Brain microvascular endothelial cell (primary cell): Measurements from ENCODE around the gene ARHGAP26.

Experiments used
- DNase-seq: peaks from one replicate; pipeline ENCODE4 v3.0.0-alpha.2; 2020
- H3K27ac ChIP-seq: fragments of 250-450 bp; sonication (Bioruptor Pico); 2 replicates; pipeline ENCODE4 v1.5.1; 2020; ENCODE audit warnings: mild to moderate bottlenecking, moderate library complexity
- H3K27me3 ChIP-seq: fragments of 250-450 bp; sonication (Bioruptor Pico); replicated peaks from 2 replicates; pipeline ENCODE4 v1.5.1; 2020; ENCODE audit warnings: mild to moderate bottlenecking
- H3K36me3 ChIP-seq: fragments of 250-450 bp; sonication (Bioruptor Pico); replicated peaks from 2 replicates; pipeline ENCODE4 v1.5.1; 2020; ENCODE audit warnings: mild to moderate bottlenecking
- H3K4me3 ChIP-seq: 2 replicates; pipeline ENCODE4 v1.5.1; 2011; ENCODE audit warnings: low read depth, mild to moderate bottlenecking, control low read depth, low read length, moderate library complexity
- in situ Hi-C: cut with HindIII; loops from 2 replicates; pipeline ENCODE4 v1.10.0; 2017; ENCODE audit warnings: low sequenced_read_pairs, low pct_ligation_motif_present
- TF ChIP-seq, protein P1 (sequence below): IDR thresholded peaks from 2 replicates; pipeline ENCODE4 v1.5.1; 2011; ENCODE audit warnings: low read depth, mild to moderate bottlenecking, moderate library complexity, low read length, control low read depth, inconsistent platforms; ENCODE audit errors: missing control alignments

ARHGAP26 gene

DNA sequence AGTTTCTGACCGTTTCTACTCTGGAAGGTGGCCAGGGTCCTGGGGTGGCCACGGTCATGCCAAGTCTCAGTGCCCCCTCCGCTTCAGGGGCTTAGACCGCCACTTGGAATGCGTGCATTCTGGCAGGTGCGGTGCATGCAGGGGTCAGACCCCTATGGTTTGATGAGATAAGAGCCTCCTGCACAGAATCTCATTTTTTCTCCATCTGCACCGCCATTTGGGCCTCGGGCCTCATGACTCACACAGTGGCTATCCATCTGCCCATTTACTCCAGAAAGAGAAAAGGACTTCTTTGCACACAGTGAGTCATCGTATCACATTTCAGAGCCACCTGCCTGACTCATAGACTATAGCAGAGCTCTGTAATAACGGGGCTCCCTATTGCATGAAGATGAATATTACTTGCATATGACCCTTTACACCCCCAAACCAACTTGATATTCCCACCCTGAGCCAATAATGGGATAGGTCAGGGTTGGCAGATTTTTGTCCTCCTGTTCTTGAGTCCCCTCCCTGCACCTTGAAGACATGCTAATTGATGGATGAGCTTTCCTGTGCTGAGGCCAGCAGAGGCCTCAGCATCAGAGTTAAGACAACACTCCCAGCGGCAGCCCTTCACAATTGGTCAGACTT is 475.9 kb downstream of the ARHGAP26 start:
- Histone ChIP-seq H3K36me3 (no peaks in the 10 kb centered on the region), H3K27ac (peak overlapping the region; percentile 94), H3K27me3 (no peaks in the 10 kb centered on the region), H3K4me3 (no peak overlapping the region)
- TF ChIP-seq, protein P1, sequence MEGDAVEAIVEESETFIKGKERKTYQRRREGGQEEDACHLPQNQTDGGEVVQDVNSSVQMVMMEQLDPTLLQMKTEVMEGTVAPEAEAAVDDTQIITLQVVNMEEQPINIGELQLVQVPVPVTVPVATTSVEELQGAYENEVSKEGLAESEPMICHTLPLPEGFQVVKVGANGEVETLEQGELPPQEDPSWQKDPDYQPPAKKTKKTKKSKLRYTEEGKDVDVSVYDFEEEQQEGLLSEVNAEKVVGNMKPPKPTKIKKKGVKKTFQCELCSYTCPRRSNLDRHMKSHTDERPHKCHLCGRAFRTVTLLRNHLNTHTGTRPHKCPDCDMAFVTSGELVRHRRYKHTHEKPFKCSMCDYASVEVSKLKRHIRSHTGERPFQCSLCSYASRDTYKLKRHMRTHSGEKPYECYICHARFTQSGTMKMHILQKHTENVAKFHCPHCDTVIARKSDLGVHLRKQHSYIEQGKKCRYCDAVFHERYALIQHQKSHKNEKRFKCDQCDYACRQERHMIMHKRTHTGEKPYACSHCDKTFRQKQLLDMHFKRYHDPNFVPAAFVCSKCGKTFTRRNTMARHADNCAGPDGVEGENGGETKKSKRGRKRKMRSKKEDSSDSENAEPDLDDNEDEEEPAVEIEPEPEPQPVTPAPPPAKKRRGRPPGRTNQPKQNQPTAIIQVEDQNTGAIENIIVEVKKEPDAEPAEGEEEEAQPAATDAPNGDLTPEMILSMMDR = no peak
- in situ Hi-C loops = no loop called here
- peak; percentile 96 for DNase-seq

DNA sequence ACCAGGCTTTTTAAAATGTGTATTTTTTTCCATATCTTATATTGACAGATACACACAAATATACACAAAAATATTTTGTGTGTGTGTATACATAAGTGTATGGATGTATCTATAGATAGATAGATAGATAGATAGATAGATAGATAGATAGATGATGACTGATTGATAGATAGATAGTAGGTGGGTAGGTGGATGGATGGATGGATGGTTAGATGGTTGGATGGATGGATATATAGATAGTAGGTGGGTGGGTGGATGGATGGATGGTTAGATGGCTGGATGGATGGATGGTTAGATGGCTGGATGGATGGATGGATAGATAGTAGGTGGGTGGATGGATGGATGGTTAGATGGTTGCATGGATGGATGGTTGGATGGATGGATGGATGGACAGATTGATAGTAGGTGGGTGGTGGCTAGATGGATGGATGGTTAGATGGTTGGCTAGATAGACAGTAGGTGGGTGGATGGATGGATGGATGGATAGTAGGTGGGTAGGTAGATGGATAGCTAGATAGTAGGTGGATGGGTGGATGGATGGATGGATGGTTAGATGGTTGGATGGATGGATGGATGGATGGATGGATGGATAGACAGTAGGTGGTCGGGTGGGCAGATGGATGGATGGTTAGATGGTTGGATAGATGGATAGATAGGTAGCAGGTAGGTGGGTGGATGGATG is 477.1 kb downstream of the ARHGAP26 start:
- in situ Hi-C loops = no loop called here
- TF ChIP-seq, protein P1 = no peak

DNA sequence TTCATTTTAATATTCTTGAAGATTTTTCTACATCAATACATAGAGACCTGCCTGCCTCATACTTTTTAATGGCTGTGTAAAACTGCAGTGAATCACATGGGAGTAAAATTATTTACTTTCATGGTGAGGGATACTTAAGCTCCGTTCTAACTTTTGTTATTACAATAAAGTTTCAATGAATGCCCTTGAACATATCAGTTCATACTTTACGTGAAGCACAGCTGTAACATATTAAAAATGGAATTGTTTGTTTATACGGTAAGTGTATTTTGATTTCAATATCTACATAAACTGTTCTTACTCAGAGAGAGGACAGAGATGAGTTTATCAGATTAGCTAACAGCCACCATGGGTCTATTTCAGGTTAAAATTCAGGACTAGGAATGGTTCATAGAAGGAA is 478.2 kb downstream of the ARHGAP26 start:
- H3K27me3 ChIP-seq = no peaks in the 10 kb centered on the region
- in situ Hi-C loops = no loop called here

More for the DNA sequence above, 477.1 kb downstream of the ARHGAP26 start:
- Histone ChIP-seq H3K27ac (no peak overlapping the region), H3K4me3 (no peak overlapping the region), H3K27me3 (no peaks in the 10 kb centered on the region), H3K36me3 (no peaks in the 10 kb centered on the region)
- DNase-seq = no peak

DNA sequence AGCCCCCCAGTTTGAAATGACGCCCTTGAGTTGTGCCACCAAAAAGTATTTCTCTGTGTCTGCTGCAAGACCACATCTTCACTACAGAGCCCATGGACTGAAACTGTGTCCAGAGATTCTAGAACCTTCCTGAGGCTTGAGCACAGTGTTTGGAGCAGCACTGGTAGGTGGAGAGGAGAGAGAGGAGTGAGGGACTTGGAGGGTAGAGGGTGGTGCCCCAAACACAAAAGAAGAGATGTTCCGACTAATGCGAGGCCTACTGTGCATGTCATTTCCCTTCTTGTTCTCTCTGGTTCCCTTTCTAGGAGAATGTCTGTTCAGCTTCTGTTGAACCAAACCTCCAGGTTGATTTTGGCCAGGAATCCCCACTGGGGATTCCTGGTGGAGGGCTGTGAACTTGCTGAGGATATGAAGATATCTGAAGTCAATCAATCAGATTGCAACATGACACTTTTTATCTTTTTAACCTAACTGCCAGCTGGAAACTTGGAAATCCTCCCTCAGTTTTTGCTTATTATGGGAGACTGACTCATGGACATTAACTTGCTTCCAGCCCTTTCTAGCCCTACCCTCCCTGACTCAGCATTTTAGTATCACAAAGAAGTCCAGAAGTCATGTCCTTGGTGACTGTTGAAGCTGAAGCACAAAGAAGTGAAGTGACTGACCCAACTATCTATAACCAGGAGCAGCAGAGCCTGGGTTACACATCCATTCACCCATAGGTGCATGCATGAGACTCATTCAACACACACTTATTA is 478.8 kb downstream of the ARHGAP26 start:
- H3K36me3 ChIP-seq = no peaks in the 10 kb centered on the region
- no peaks in the 10 kb centered on the region for H3K27me3 ChIP-seq
- in situ Hi-C loops = no loop called here
- H3K27ac ChIP-seq = no peak overlapping the region
- TF ChIP-seq, protein P1 = no peak
- H3K4me3 ChIP-seq = no peak overlapping the region
- peak; percentile 62 for DNase-seq

More for the DNA sequence above, 478.2 kb downstream of the ARHGAP26 start:
- TF ChIP-seq, protein P1 = no peak
- DNase-seq = no peak
- Histone ChIP-seq H3K36me3 (no peaks in the 10 kb centered on the region), H3K27ac (no peak overlapping the region), H3K4me3 (no peak overlapping the region)

DNA sequence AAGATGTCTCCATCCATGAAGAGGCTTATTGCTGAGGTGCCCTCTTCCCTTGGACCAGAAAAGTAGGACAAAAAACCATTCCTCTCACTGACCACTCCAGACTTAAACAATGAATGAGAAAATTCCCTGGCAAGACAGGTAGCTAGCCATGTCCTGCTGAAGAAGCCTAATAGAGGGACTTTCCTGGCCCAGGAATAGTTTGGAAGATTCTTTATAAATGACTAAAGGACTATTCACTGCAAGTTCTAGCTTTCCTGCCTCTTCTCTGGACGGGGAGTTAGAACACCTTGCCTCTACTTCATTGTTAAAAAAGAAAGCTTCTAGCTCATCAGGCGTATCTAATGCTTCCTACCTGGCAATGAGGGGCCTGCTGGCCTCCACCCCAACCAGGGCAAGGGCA is 479.7 kb downstream of the ARHGAP26 start:
- no peak for DNase-seq
- no peak overlapping the region for H3K27ac ChIP-seq
- in situ Hi-C loops = no loop called here
- H3K4me3 ChIP-seq = no peak overlapping the region
- H3K27me3 ChIP-seq = no peaks in the 10 kb centered on the region
- H3K36me3 ChIP-seq = no peaks in the 10 kb centered on the region
- TF ChIP-seq, protein P1 = no peak
